Colon (tissue), 2 donors: ENCODE data around the gene TAC3.
"Not testable (repeated sequence)": the region's sequence is repeated elsewhere in the genome, so short reads cannot be mapped to it uniquely, and the experiment has no call there.

ENCODE experiments used
- FAIRE-seq: peaks from 2 replicates; lab custom pipeline; 2012; peaks lifted over from hg19 to GRCh38; lab: Jason Lieb, UNC
- donor health status: control.
- donor health status: control.

The TAC3 gene

GRCh38 chr12:57033431-57033830, 17.1 kb upstream of the TAC3 start:
- FAIRE-seq = no peak

GRCh38 chr12:57031789-57032188, 15.5 kb upstream of the TAC3 start:
- no peak for FAIRE-seq

- no peak for FAIRE-seq
Observed at GRCh38 chr12:57031138-57031725, 14.9 kb upstream of the TAC3 start.

- FAIRE-seq = no peak
Observed at GRCh38 chr12:57029457-57029856, 13.1 kb upstream of the TAC3 start.

- FAIRE-seq = no peak
Observed at GRCh38 chr12:57027805-57028153, 11.4 kb upstream of the TAC3 start.

GRCh38 chr12:57027011-57027804, 10.9 kb upstream of the TAC3 start:
- no peak for FAIRE-seq

- no peak for FAIRE-seq
Observed at GRCh38 chr12:57025196-57025595, 8.9 kb upstream of the TAC3 start.

- not testable (repeated sequence) for FAIRE-seq
Observed at GRCh38 chr12:57022324-57022723, 6.0 kb upstream of the TAC3 start.

- FAIRE-seq = no peak
Observed at GRCh38 chr12:57019983-57020719, 3.8 kb upstream of the TAC3 start.

- FAIRE-seq = no peak
Observed at GRCh38 chr12:57018906-57019305, 2.6 kb upstream of the TAC3 start.

- FAIRE-seq = not testable (repeated sequence)
Observed at GRCh38 chr12:57018353-57018752, 2.0 kb upstream of the TAC3 start.

GRCh38 chr12:57012600-57013465, 3.5 kb downstream of the TAC3 start:
- no peak for FAIRE-seq

- FAIRE-seq = no peak
Observed at GRCh38 chr12:57011438-57012424, 4.6 kb downstream of the TAC3 start.

GRCh38 chr12:57010627-57011247, 5.6 kb downstream of the TAC3 start:
- no peak for FAIRE-seq

GRCh38 chr12:57009949-57010626, 6.2 kb downstream of the TAC3 start:
- no peak for FAIRE-seq

- FAIRE-seq = no peak
Observed at GRCh38 chr12:57008178-57008577, 8.2 kb downstream of the TAC3 start.

- FAIRE-seq = no peak
Observed at GRCh38 chr12:57006809-57007475, 9.4 kb downstream of the TAC3 start.

- no peak for FAIRE-seq
Observed at GRCh38 chr12:57005980-57006808, 10.1 kb downstream of the TAC3 start, which contains the start of gene ZBTB39. ZBTB39 (minus strand) TSS chr12:57006546; CDS start chr12:57004917, 1,629 bp downstream.
